ENCODE measurements around the gene PRKG1. TPM values are rescaled to one million over a fixed set of nuclear protein-coding genes. Genes with fewer than 3 reads are reported as not detected.

PRKG1 gene
- total and polyA plus RNA-seq, 7 experiments from 2014 or later, result 0.19 TPM; not detected in 6

DNA sequence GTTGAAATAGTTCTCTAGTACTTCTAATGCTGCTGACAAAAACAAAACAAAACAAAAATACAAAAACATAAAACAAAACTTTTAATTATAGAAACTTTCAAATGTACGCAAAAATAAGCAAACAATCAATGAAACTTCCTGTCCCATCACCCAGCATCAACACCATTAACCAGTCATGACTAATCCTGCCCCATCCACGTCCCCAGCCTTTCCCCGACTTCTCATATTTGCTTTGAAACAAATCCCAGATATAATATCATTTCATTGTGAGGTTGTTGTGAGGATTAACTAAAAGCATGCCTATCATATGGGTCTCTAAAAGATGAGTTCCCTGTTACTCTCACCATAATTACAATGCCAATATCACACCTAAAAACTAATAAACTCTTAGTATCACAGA is 569.4 kb downstream of the PRKG1 start:
- H3K4me1 ChIP-seq (ENCODE audit: control insufficient read depth in 2 of 2, insufficient read depth in 2 of 2, low read length in 2 of 2), result no peaks in the 10 kb centered on the region
- H3K4me1 Mint-ChIP-seq, result no peaks in the 10 kb centered on the region
- peaks cover 0 to 3% (median 0%) of the 10 kb centered on the region in 11 donors for H3K9me3 Mint-ChIP-seq
- no peak for ATAC-seq
- no peak overlapping the region for H3K27ac Mint-ChIP-seq
- no peaks in the 10 kb centered on the region for H3K27me3 ChIP-seq (ENCODE audit: control insufficient read depth in 2 of 2, insufficient read depth in 2 of 2, low read length in 2 of 2)
- CTCF ChIA-PET, result no interaction called here
- H3K36me3 ChIP-seq (ENCODE audit: control insufficient read depth in 2 of 3, insufficient read depth in 3 of 3, low read length in 3 of 3), result no peaks in the 10 kb centered on the region
- intact Hi-C loops (cut with micrococcal nuclease), result no loop called here
- no peaks in the 10 kb centered on the region for H3K9me3 ChIP-seq (ENCODE audit: control insufficient read depth in 2 of 3, low read length in 3 of 3)
- no peak overlapping the region for H3K4me3 Mint-ChIP-seq
- no peaks in the 10 kb centered on the region for H3K36me3 Mint-ChIP-seq
- POLR2A ChIA-PET, result no interaction called here
- DNase-seq, result no peak
- H3K27me3 Mint-ChIP-seq, result peaks cover 0 to 11% (median 6%) of the 10 kb centered on the region in 5 donors
- H3K4me3 ChIP-seq (ENCODE audit: low read length), result no peak overlapping the region
- no peak overlapping the region for H3K27ac ChIP-seq (ENCODE audit: low read depth, low read length)

DNA sequence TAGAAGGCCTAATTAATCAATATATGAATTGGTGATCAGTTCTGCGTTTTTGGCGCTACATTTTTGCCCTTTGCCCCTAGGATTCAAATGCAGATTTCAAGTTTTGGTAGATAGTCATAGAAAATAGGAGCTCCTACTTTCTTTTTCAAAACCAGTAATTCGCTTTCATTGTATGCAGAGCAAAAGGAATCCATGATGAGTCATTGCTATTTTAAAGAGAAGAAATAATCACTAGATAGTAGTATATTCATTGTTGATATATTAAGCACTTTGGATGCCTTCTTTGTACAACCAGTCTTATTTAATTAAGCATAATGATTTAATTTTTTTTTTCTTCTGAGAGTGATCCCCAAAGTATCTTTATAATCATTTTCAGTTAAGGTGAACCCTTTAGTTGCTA is 574.8 kb downstream of the PRKG1 start:
- intact Hi-C loops (cut with micrococcal nuclease), result no loop called here
- ChIA-PET POLR2A (no interaction called here), CTCF (no interaction called here)
- DNase-seq (no peak), ATAC-seq (no peak)
- Histone ChIP-seq H3K27ac (ENCODE audit: low read depth, low read length) (no peak overlapping the region), H3K9me3 (ENCODE audit: control insufficient read depth in 2 of 3, low read length in 3 of 3) (no peaks in the 10 kb centered on the region), H3K27me3 (ENCODE audit: control insufficient read depth in 2 of 2, insufficient read depth in 2 of 2, low read length in 2 of 2) (no peaks in the 10 kb centered on the region), H3K4me1 (ENCODE audit: control insufficient read depth in 2 of 2, insufficient read depth in 2 of 2, low read length in 2 of 2) (no peaks in the 10 kb centered on the region), H3K36me3 (ENCODE audit: control insufficient read depth in 2 of 3, insufficient read depth in 3 of 3, low read length in 3 of 3) (no peaks in the 10 kb centered on the region), H3K4me3 (ENCODE audit: low read length) (no peak overlapping the region)
- H3K4me3 Mint-ChIP-seq, result no peak overlapping the region
- H3K36me3 Mint-ChIP-seq, result no peaks in the 10 kb centered on the region
- H3K27ac Mint-ChIP-seq, result no peak overlapping the region
- H3K4me1 Mint-ChIP-seq, result no peaks in the 10 kb centered on the region
- peaks cover 0 to 8% (median 4%) of the 10 kb centered on the region in 5 donors for H3K27me3 Mint-ChIP-seq
- H3K9me3 Mint-ChIP-seq, result peaks cover 0 to 2% (median 0%) of the 10 kb centered on the region in 11 donors

DNA sequence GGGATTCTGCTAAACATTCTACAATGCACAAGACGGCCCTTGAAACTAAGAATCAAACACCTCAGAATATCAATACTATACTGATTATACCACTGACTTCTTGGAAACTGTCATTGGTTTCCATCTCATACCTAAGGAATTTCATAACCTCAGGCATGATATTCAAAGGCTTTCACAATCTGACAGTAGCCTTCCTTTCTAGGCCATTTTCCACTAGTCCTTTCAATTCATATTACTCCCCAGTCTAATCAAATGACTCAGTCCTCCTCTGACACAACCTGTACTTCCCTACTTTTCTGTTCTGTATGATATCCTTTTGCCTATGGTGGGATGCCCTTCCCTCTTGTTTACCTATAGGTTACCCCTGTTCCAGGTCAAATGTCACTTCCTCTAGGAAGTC is 576.8 kb downstream of the PRKG1 start:
- Histone ChIP-seq H3K27me3 (ENCODE audit: control insufficient read depth in 2 of 2, insufficient read depth in 2 of 2, low read length in 2 of 2) (no peaks in the 10 kb centered on the region), H3K27ac (ENCODE audit: low read depth, low read length) (no peak overlapping the region), H3K4me1 (ENCODE audit: control insufficient read depth in 2 of 2, insufficient read depth in 2 of 2, low read length in 2 of 2) (no peaks in the 10 kb centered on the region), H3K4me3 (ENCODE audit: low read length) (no peak overlapping the region), H3K36me3 (ENCODE audit: control insufficient read depth in 2 of 3, insufficient read depth in 3 of 3, low read length in 3 of 3) (no peaks in the 10 kb centered on the region), H3K9me3 (ENCODE audit: control insufficient read depth in 2 of 3, low read length in 3 of 3) (no peaks in the 10 kb centered on the region)
- ChIA-PET CTCF (no interaction called here), POLR2A (no interaction called here)
- Mint-ChIP-seq H3K9me3 (no peaks in the 10 kb centered on the region), H3K4me3 (no peak overlapping the region), H3K4me1 (no peaks in the 10 kb centered on the region), H3K27ac (no peak overlapping the region), H3K36me3 (no peaks in the 10 kb centered on the region), H3K27me3 (peaks cover 0 to 4% (median 4%) of the 10 kb centered on the region in 5 donors)
- DNase-seq (no peak), ATAC-seq (no peak)
- intact Hi-C loops (cut with micrococcal nuclease), result no loop called here

DNA sequence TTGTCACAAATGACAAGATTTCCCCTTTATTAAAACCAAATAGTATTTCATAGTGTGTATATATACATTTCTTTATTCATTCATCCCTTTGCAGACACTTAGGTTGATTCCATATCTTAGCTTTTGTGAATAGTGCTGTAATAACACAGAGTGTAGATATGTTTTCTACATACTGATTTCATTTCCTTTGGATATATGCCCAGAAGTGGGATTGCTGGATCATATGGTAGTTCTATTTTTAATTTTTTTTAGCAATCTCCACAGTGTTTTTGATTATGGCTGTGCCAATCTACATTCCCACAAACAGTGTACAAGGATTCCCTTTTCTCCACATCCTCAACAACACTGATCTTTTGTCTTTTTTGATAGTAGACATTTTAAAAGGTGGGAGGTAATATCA is 578.7 kb downstream of the PRKG1 start:
- no peaks in the 10 kb centered on the region for H3K4me1 Mint-ChIP-seq
- Histone ChIP-seq H3K4me1 (ENCODE audit: control insufficient read depth in 2 of 2, insufficient read depth in 2 of 2, low read length in 2 of 2) (no peaks in the 10 kb centered on the region), H3K4me3 (ENCODE audit: low read length) (no peak overlapping the region), H3K27me3 (ENCODE audit: control insufficient read depth in 2 of 2, insufficient read depth in 2 of 2, low read length in 2 of 2) (no peaks in the 10 kb centered on the region), H3K27ac (ENCODE audit: low read depth, low read length) (no peak overlapping the region), H3K36me3 (ENCODE audit: control insufficient read depth in 2 of 3, insufficient read depth in 3 of 3, low read length in 3 of 3) (no peaks in the 10 kb centered on the region), H3K9me3 (ENCODE audit: control insufficient read depth in 2 of 3, low read length in 3 of 3) (no peaks in the 10 kb centered on the region)
- no peak overlapping the region for H3K27ac Mint-ChIP-seq
- H3K36me3 Mint-ChIP-seq, result no peaks in the 10 kb centered on the region
- no peak for DNase-seq
- no peak overlapping the region for H3K4me3 Mint-ChIP-seq
- intact Hi-C loops (cut with micrococcal nuclease), result no loop called here
- CTCF ChIA-PET, result no interaction called here
- POLR2A ChIA-PET, result no interaction called here
- H3K27me3 Mint-ChIP-seq, result peaks cover 6 to 17% (median 9%) of the 10 kb centered on the region in 5 donors
- no peak for ATAC-seq
- H3K9me3 Mint-ChIP-seq, result no peaks in the 10 kb centered on the region

DNA sequence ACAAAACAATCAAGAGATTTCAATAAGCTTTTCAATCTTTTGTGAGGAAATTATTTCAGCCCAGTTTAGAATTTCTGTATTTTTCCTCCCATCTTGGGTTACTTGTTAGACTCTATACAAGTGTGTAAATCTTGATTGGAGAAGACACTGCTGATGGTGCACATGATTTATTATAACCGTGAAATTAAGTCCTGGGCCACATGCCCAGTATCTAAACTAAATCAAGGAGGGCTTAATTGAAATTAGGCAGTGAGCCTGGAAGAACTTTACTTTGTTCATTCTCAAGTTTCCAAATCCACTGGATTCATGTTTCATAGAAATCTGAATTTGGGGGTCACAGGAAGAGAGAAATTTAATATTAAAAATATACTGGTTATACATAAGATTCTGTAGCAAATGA is 580.6 kb downstream of the PRKG1 start:
- Histone ChIP-seq H3K9me3 (ENCODE audit: control insufficient read depth in 2 of 3, low read length in 3 of 3) (no peaks in the 10 kb centered on the region), H3K27ac (ENCODE audit: low read depth, low read length) (no peak overlapping the region), H3K4me3 (ENCODE audit: low read length) (no peak overlapping the region), H3K27me3 (ENCODE audit: control insufficient read depth in 2 of 2, insufficient read depth in 2 of 2, low read length in 2 of 2) (no peaks in the 10 kb centered on the region), H3K4me1 (ENCODE audit: control insufficient read depth in 2 of 2, insufficient read depth in 2 of 2, low read length in 2 of 2) (no peaks in the 10 kb centered on the region), H3K36me3 (ENCODE audit: control insufficient read depth in 2 of 3, insufficient read depth in 3 of 3, low read length in 3 of 3) (no peaks in the 10 kb centered on the region)
- Mint-ChIP-seq H3K27ac (no peak overlapping the region), H3K4me3 (no peak overlapping the region), H3K36me3 (no peaks in the 10 kb centered on the region), H3K9me3 (peaks cover 0 to 2% (median 0%) of the 10 kb centered on the region in 11 donors), H3K4me1 (no peaks in the 10 kb centered on the region), H3K27me3 (peaks cover 6 to 23% (median 9%) of the 10 kb centered on the region in 5 donors)
- ATAC-seq (no peak), DNase-seq (no peak)
- POLR2A ChIA-PET, result no interaction called here
- CTCF ChIA-PET, result no interaction called here
- intact Hi-C loops (cut with micrococcal nuclease), result no loop called here

DNA sequence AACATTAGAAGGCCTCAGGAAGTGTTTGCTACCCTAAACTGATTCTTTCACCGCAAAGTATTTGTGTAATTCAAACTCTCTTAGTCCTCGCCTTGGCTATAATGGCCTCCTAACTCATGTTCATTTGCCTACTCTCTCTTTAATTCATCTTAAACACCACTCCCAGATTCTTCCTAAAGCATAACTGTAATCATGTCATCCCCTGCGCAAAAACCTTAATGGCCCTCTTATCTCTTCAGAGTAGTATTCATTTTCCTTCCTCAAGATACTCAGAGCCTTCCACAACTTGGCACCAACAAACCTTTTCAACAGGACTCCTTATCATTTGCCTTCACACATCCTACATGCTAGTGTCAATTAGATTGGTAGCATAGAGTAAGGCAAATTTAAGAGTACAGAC is 582.2 kb downstream of the PRKG1 start:
- H3K27ac Mint-ChIP-seq, result no peak overlapping the region
- POLR2A ChIA-PET, result no interaction called here
- no peaks in the 10 kb centered on the region for H3K36me3 Mint-ChIP-seq
- H3K4me3 Mint-ChIP-seq, result no peak overlapping the region
- Histone ChIP-seq H3K27ac (ENCODE audit: low read depth, low read length) (no peak overlapping the region), H3K4me1 (ENCODE audit: control insufficient read depth in 2 of 2, insufficient read depth in 2 of 2, low read length in 2 of 2) (no peaks in the 10 kb centered on the region), H3K27me3 (ENCODE audit: control insufficient read depth in 2 of 2, insufficient read depth in 2 of 2, low read length in 2 of 2) (no peaks in the 10 kb centered on the region), H3K4me3 (ENCODE audit: low read length) (no peak overlapping the region), H3K36me3 (ENCODE audit: control insufficient read depth in 2 of 3, insufficient read depth in 3 of 3, low read length in 3 of 3) (no peaks in the 10 kb centered on the region), H3K9me3 (ENCODE audit: control insufficient read depth in 2 of 3, low read length in 3 of 3) (no peaks in the 10 kb centered on the region)
- CTCF ChIA-PET, result no interaction called here
- peaks cover 0 to 2% (median 0%) of the 10 kb centered on the region in 11 donors for H3K9me3 Mint-ChIP-seq
- intact Hi-C loops (cut with micrococcal nuclease), result no loop called here
- H3K27me3 Mint-ChIP-seq, result peaks cover 6 to 23% (median 9%) of the 10 kb centered on the region in 5 donors
- DNase-seq (no peak), ATAC-seq (no peak)
- H3K4me1 Mint-ChIP-seq, result no peaks in the 10 kb centered on the region

DNA sequence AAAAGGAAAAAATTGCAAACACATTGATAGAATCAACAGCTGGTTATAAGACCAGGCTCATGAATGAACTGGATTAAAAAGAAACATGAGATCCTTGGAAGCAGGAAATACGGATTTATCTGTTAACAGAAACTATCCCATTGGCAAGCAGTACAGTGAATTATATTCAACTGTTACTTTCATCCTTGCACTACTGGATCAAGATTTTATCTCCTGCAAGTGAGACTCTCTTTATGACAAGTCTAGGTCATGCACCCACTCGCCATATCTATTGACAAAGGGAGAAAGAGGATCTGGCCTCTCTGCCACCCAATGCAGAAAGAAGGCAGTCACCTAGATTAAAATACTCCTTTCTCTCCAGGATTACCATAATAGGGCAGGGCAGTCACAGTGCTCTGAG is 583.7 kb downstream of the PRKG1 start:
- peaks cover 6 to 29% (median 11%) of the 10 kb centered on the region in 5 donors for H3K27me3 Mint-ChIP-seq
- no peaks in the 10 kb centered on the region for H3K4me1 Mint-ChIP-seq
- Histone ChIP-seq H3K9me3 (ENCODE audit: control insufficient read depth in 2 of 3, low read length in 3 of 3) (no peaks in the 10 kb centered on the region), H3K27ac (ENCODE audit: low read depth, low read length) (no peak overlapping the region), H3K36me3 (ENCODE audit: control insufficient read depth in 2 of 3, insufficient read depth in 3 of 3, low read length in 3 of 3) (no peaks in the 10 kb centered on the region), H3K4me1 (ENCODE audit: control insufficient read depth in 2 of 2, insufficient read depth in 2 of 2, low read length in 2 of 2) (no peaks in the 10 kb centered on the region), H3K27me3 (ENCODE audit: control insufficient read depth in 2 of 2, insufficient read depth in 2 of 2, low read length in 2 of 2) (no peaks in the 10 kb centered on the region), H3K4me3 (ENCODE audit: low read length) (no peak overlapping the region)
- no peak for DNase-seq
- no peaks in the 10 kb centered on the region for H3K36me3 Mint-ChIP-seq
- no peak overlapping the region for H3K27ac Mint-ChIP-seq
- intact Hi-C loops (cut with micrococcal nuclease), result no loop called here
- no peak overlapping the region for H3K4me3 Mint-ChIP-seq
- H3K9me3 Mint-ChIP-seq, result peaks cover 0 to 3% (median 0%) of the 10 kb centered on the region in 11 donors
- ATAC-seq, result no peak
- ChIA-PET CTCF (no interaction called here), POLR2A (no interaction called here)

Measured in naive thymus-derived CD4-positive, alpha-beta T cell (primary cell).